IMR-90 (cell line): ENCODE measurements around the gene RYR2. TPM values are rescaled to one million over a fixed set of nuclear protein-coding genes. Genes with fewer than 3 reads are reported as not detected.

Source experiments
- ATAC-seq: fragments of 200-7000 bp; cut with Tn5 transposase; 2 replicates; pipeline ENCODE4 v1.9.1; 2020; ENCODE audit warnings: low read depth, mild to moderate bottlenecking, moderate library complexity
- BruUV-seq: library from RNA; stranded (reverse); fragments of 400-500 nt; replicated peaks from 2 replicates; lab custom pipeline; 2021; lab: Mats Ljungman, UMichigan
- CTCF ChIA-PET: fragments of 300-600 bp; formaldehyde crosslinking; extraction: SDS; loops from one replicate; lab custom pipeline; 2021; ENCODE audit warnings: antibody characterized with exemption; lab: Yijun Ruan, JAX
- POLR2A ChIA-PET: fragments of 300-600 bp; sonication (Branson Sonifier 250); formaldehyde crosslinking; loops from one replicate; lab custom pipeline; 2022; ENCODE audit warnings: antibody characterized with exemption; ENCODE audit not compliant: unreplicated experiment; lab: Charles Lee
- DNase-seq: peaks from one replicate; pipeline ENCODE4 v3.0.0; 2013
- H2AFZ ChIP-seq: replicated peaks from 2 replicates; pipeline ENCODE3; 2013; ENCODE audit warnings: low read length, mild to moderate bottlenecking; ENCODE audit not compliant: poor library complexity
- H2AK5ac ChIP-seq: 2 replicates; pipeline ENCODE4 v1.6.1; 2013; ENCODE audit warnings: low read depth, low read length, inconsistent platforms
- H2AK9ac ChIP-seq: replicated peaks from 2 replicates; pipeline ENCODE3; 2013; ENCODE audit warnings: mild to moderate bottlenecking, low read depth, low read length, moderate library complexity; ENCODE audit not compliant: poor library complexity
- H2BK120ac ChIP-seq: 2 replicates; pipeline ENCODE4 v1.6.1; 2013; ENCODE audit warnings: low read depth, low read length, inconsistent platforms
- H2BK15ac ChIP-seq: 3 replicates; pipeline ENCODE4 v1.6.1; 2013; ENCODE audit warnings: low read depth, low read length, inconsistent platforms
- H2BK20ac ChIP-seq: 2 replicates; pipeline ENCODE4 v1.6.1; 2013; ENCODE audit warnings: low read depth, mild to moderate bottlenecking, inconsistent platforms, low read length, moderate library complexity
- H2BK5ac ChIP-seq: 2 replicates; pipeline ENCODE4 v1.6.1; 2013; ENCODE audit warnings: mild to moderate bottlenecking, low read depth, low read length, inconsistent platforms; ENCODE audit not compliant: poor library complexity, severe bottlenecking
- H3K14ac ChIP-seq: replicated peaks from 2 replicates; pipeline ENCODE4 v1.6.1; 2013; ENCODE audit warnings: low read depth, low read length, inconsistent platforms
- H3K18ac ChIP-seq: 2 replicates; pipeline ENCODE4 v1.6.1; 2013; ENCODE audit warnings: low read depth, low read length, control low read depth
- H3K23ac ChIP-seq: 2 replicates; pipeline ENCODE4 v1.6.1; 2013; ENCODE audit warnings: low read depth, low read length, inconsistent platforms
- H3K27ac ChIP-seq: 2 replicates; pipeline ENCODE4 v1.5.1; 2013; ENCODE audit warnings: mild to moderate bottlenecking, control low read depth, low read length; ENCODE audit not compliant: insufficient read depth
- H3K27me3 ChIP-seq: 2 replicates; pipeline ENCODE4 v1.6.1; 2013; ENCODE audit warnings: low read length; ENCODE audit not compliant: control insufficient read depth, insufficient read depth
- H3K36me3 ChIP-seq: 2 replicates; pipeline ENCODE4 v1.6.1; 2013; ENCODE audit warnings: low read length, mixed read lengths; ENCODE audit not compliant: control insufficient read depth, insufficient read depth
- H3K4ac ChIP-seq: 2 replicates; pipeline ENCODE4 v1.6.1; 2013; ENCODE audit warnings: low read depth, low read length, inconsistent platforms
- H3K4me1 ChIP-seq: 2 replicates; pipeline ENCODE4 v1.6.1; 2013; ENCODE audit warnings: low read length, mixed read lengths; ENCODE audit not compliant: control insufficient read depth, insufficient read depth
- H3K4me2 ChIP-seq: 2 replicates; pipeline ENCODE4 v1.6.1; 2013; ENCODE audit warnings: low read depth, mild to moderate bottlenecking, control low read depth, low read length, moderate library complexity
- H3K4me3 ChIP-seq: 2 replicates; pipeline ENCODE4 v1.5.1; 2013; ENCODE audit warnings: low read depth, mild to moderate bottlenecking, control low read depth, low read length, moderate library complexity; ENCODE audit not compliant: insufficient read depth
- H3K56ac ChIP-seq: 2 replicates; pipeline ENCODE4 v1.6.1; 2013; ENCODE audit warnings: low read length, inconsistent platforms; ENCODE audit not compliant: insufficient read depth; ENCODE audit errors: extremely low read depth
- H3K79me1 ChIP-seq, 2 experiments: 2 replicates each; pipeline ENCODE4 v1.6.1; 2013; ENCODE audit warnings: low read length in 2 of 2, inconsistent platforms in 1 of 2, low read depth in 1 of 2
- H3K9ac ChIP-seq: 2 replicates; pipeline ENCODE4 v1.6.1; 2013; ENCODE audit warnings: low read depth, low read length, control low read depth
- H3K9me1 ChIP-seq: 2 replicates; pipeline ENCODE4 v1.6.1; 2013; ENCODE audit warnings: low read length, inconsistent platforms; ENCODE audit not compliant: insufficient read depth
- H3K9me3 ChIP-seq: 2 replicates; pipeline ENCODE4 v1.6.1; 2013; ENCODE audit warnings: low read length; ENCODE audit not compliant: control insufficient read depth, insufficient read depth
- H4K20me1 ChIP-seq: 2 replicates; pipeline ENCODE4 v1.6.1; 2013; ENCODE audit warnings: low read length, inconsistent platforms; ENCODE audit not compliant: insufficient read depth
- H4K5ac ChIP-seq: 2 replicates; pipeline ENCODE4 v1.6.1; 2013; ENCODE audit warnings: mild to moderate bottlenecking, low read depth, low read length, control low read depth
- H4K8ac ChIP-seq, 2 experiments: 2 replicates each; pipeline ENCODE4 v1.6.1; 2013; ENCODE audit warnings: low read depth in 2 of 2, low read length in 2 of 2, control low read depth in 1 of 2, inconsistent platforms in 1 of 2
- H4K91ac ChIP-seq: 2 replicates; pipeline ENCODE4 v1.6.1; 2013; ENCODE audit warnings: low read depth, low read length, inconsistent platforms; ENCODE audit not compliant: insufficient read depth
- BHLHE40 ChIP-seq: fragments of 150-350 bp; IDR thresholded peaks from 2 replicates; pipeline ENCODE4 v1.6.1; 2016; ENCODE audit warnings: mild to moderate bottlenecking, low read depth, low read length
- CHD1 ChIP-seq: IDR thresholded peaks from 2 replicates; pipeline ENCODE4 v1.6.1; 2012; ENCODE audit warnings: low read depth, low read length, improper control_type of control experiment
- CTCF ChIP-seq: conservative IDR thresholded peaks from 2 replicates; pipeline ENCODE4 v1.5.1; 2012; ENCODE audit warnings: mild to moderate bottlenecking, low read depth, low read length, improper control_type of control experiment
- FOS ChIP-seq: fragments of 150-350 bp; IDR thresholded peaks from 2 replicates; pipeline ENCODE4 v1.6.1; 2016; ENCODE audit warnings: low read depth, low read length
- MAFK ChIP-seq: IDR thresholded peaks from 2 replicates; pipeline ENCODE4 v1.6.1; 2012; ENCODE audit warnings: low read depth, low read length, improper control_type of control experiment
- MAZ ChIP-seq: IDR thresholded peaks from 2 replicates; pipeline ENCODE4 v1.6.1; 2012; ENCODE audit warnings: low read depth, mild to moderate bottlenecking, low read length, improper control_type of control experiment, moderate library complexity, borderline replicate concordance
- MXI1 ChIP-seq: IDR thresholded peaks from 2 replicates; pipeline ENCODE4 v1.6.1; 2012; ENCODE audit warnings: low read depth, mild to moderate bottlenecking, low read length, moderate library complexity, borderline replicate concordance
- NFE2L2 ChIP-seq: fragments of 150-350 bp; IDR thresholded peaks from 2 replicates; pipeline ENCODE4 v1.6.1; 2016; ENCODE audit warnings: low read depth, mild to moderate bottlenecking, low read length
- POLR2A ChIP-seq: IDR thresholded peaks from 2 replicates; pipeline ENCODE4 v1.6.1; 2012; ENCODE audit warnings: mild to moderate bottlenecking, low read depth, low read length
- RAD21 ChIP-seq: IDR thresholded peaks from 2 replicates; pipeline ENCODE4 v1.6.1; 2012; ENCODE audit warnings: low read length, improper control_type of control experiment
- RCOR1 ChIP-seq: IDR thresholded peaks from 2 replicates; pipeline ENCODE4 v1.6.1; 2012; ENCODE audit warnings: mild to moderate bottlenecking, low read length, improper control_type of control experiment; ENCODE audit not compliant: insufficient replicate concordance
- RFX5 ChIP-seq: IDR thresholded peaks from 2 replicates; pipeline ENCODE4 v1.8.0; 2012; ENCODE audit warnings: low read depth, mild to moderate bottlenecking, low read length, moderate library complexity
- SMC3 ChIP-seq: fragments of 150-350 bp; IDR thresholded peaks from 2 replicates; pipeline ENCODE4 v1.6.1; 2016; ENCODE audit warnings: low read depth, mild to moderate bottlenecking, antibody characterized with exemption, low read length, moderate library complexity
- USF2 ChIP-seq: fragments of 150-350 bp; IDR thresholded peaks from 2 replicates; pipeline ENCODE4 v1.6.1; 2017; ENCODE audit warnings: mild to moderate bottlenecking, antibody characterized with exemption, low read length, low read depth
- WGBS, 2 experiments: methylation state at CpG; one replicate each; pipeline versions ENCODE4 v1.1.5 to v1.1.7; 2013; ENCODE audit warnings: missing lambda C conversion rate in 2 of 2; ENCODE audit not compliant: insufficient read length in 1 of 2; ENCODE audit errors: extremely low coverage in 2 of 2; 5-methylcytosine and 5-hydroxymethylcytosine counted together
- dilution Hi-C: fragments of 300-500 bp; cut with HindIII; formaldehyde crosslinking; loops from one replicate; pipeline ENCODE4 v1.14.3; 2018; ENCODE audit warnings: low sequenced_read_pairs; ENCODE audit not compliant: unreplicated experiment
- in situ Hi-C: fragments of 300-500 bp; cut with MboI; formaldehyde crosslinking; loops from 3 replicates; pipeline ENCODE4 v1.14.3; 2019; ENCODE audit warnings: low sequenced_read_pairs, inconsistent platforms, mixed read lengths
- intact Hi-C: fragments of 100-400 bp; cut with micrococcal nuclease; formaldehyde crosslinking; loops from 2 replicates; pipeline ENCODE4 v1.10.0; 2022
- polyA plus RNA-seq, 3 experiments: library from polyadenylated mRNA; depleted of rRNA; stranded (reverse); fragments of >200 nt; gene quantifications; 2 replicates each; pipeline ENCODE4 v1.2.3, GENCODE V29; 2012; ENCODE audit warnings: low replicate concordance in 1 of 3
- total RNA-seq: library from RNA; depleted of rRNA; stranded (reverse); fragments of >200 nt; gene quantifications from 2 replicates; pipeline ENCODE4 v1.2.3, GENCODE V29; 2012

RYR2 gene
- total and polyA plus RNA-seq, 2 of the 4 experiments (the other 2 are of a cell fraction): not detected

GRCh38 chr1:237877631-237878030 is 835.6 kb downstream of the RYR2 start:
- Histone ChIP-seq H3K27ac (no peak overlapping the region), H3K9me1 (no peaks in the 10 kb centered on the region), H2AK5ac (no peak overlapping the region), H2BK20ac (no peak overlapping the region), H3K4me1 (peaks cover 3% of the 10 kb centered on the region), H4K5ac (no peak overlapping the region), H3K56ac (no peak overlapping the region), H3K18ac (no peak overlapping the region), H3K36me3 (no peaks in the 10 kb centered on the region), H2BK120ac (no peak overlapping the region), H4K20me1 (no peaks in the 10 kb centered on the region), H3K79me1 (no peaks in the 10 kb centered on the region), H3K4ac (no peak overlapping the region), H3K9ac (no peak overlapping the region), H3K4me3 (no peak overlapping the region), H3K14ac (no peak overlapping the region), H3K27me3 (no peaks in the 10 kb centered on the region), H2AFZ (no peak overlapping the region), H4K8ac (no peak overlapping the region), H4K91ac (no peak overlapping the region), H2AK9ac (no peak overlapping the region), H3K9me3 (no peaks in the 10 kb centered on the region), H2BK5ac (no peak overlapping the region), H3K23ac (no peak overlapping the region), H3K4me2 (no peak overlapping the region), H2BK15ac (no peak overlapping the region)
- ATAC-seq (no peak), DNase-seq (no peak)
- POLR2A ChIA-PET: no interaction called here
- 47% methylated on average over 4 of the region's 4 CpGs; no CpG with 5 or more reads in 1 of the 2 experiments for WGBS, 2 experiments
- CTCF ChIA-PET: interaction anchor here (0.7 kb wide), 1 partner anchor 14 kb away, joined by 3 read pairs; no protein-coding TSS in a partner anchor
- BruUV-seq: no TSS peak
- TF ChIP-seq NFE2L2 (no peak), CTCF (no peak), RAD21 (no peak), MXI1 (no peak), MAFK (no peak), RFX5 (no peak), SMC3 (no peak), RCOR1 (no peak), FOS (no peak), BHLHE40 (no peak), MAZ (no peak), USF2 (no peak), POLR2A (no peak), CHD1 (no peak)
- dilution Hi-C loops (no loop called here), in situ Hi-C loops (no loop called here), intact Hi-C loops (no loop called here)
